Left renal pelvis (tissue), 4 donors: Measurements from ENCODE around the gene CYLD. TPM values are rescaled to one million over a fixed set of nuclear protein-coding genes. Genes with fewer than 3 reads are reported as not detected.

ENCODE experiments used
- DNase-seq, 4 donors: peaks; one replicate each; pipeline ENCODE4 v3.0.0-alpha.2; 2013; ENCODE audit warnings: low read depth in 4 of 4, low spot score in 3 of 4
- polyA plus RNA-seq, 4 donors: library from polyadenylated mRNA; unstranded; fragments of 120-200 nt; gene quantifications; one replicate each; pipeline ENCODE4 v1.2.1, GENCODE V29; 2013; ENCODE audit not compliant: insufficient read length in 4 of 4

CYLD gene
- polyA plus RNA-seq, 4 donors: 24.9 to 29.5 (median 26.8) TPM

- DNase-seq: no peak
Observed at GRCh38 chr16:50709980-50710379, 31.9 kb upstream of the CYLD start.

GRCh38 chr16:50711040-50711439 lies 30.8 kb upstream of the CYLD start:
- no peak for DNase-seq

- no peak for DNase-seq
Observed at GRCh38 chr16:50711862-50712559, 29.9 kb upstream of the CYLD start.

- DNase-seq: no peak
Observed at GRCh38 chr16:50712560-50712898, 29.4 kb upstream of the CYLD start.

GRCh38 chr16:50712956-50713355 lies 28.9 kb upstream of the CYLD start:
- no peak for DNase-seq

GRCh38 chr16:50717091-50717490 lies 24.8 kb upstream of the CYLD start:
- no peak for DNase-seq

- no peak for DNase-seq
Observed at GRCh38 chr16:50717494-50717893, 24.4 kb upstream of the CYLD start.

GRCh38 chr16:50718061-50718760 lies 23.7 kb upstream of the CYLD start:
- DNase-seq: no peak

GRCh38 chr16:50718761-50719400 lies 23.0 kb upstream of the CYLD start:
- DNase-seq: no peak

- DNase-seq: no peak
Observed at GRCh38 chr16:50719401-50720337, 22.2 kb upstream of the CYLD start.

GRCh38 chr16:50721549-50722404 lies 20.1 kb upstream of the CYLD start:
- DNase-seq: no peak

- no peak for DNase-seq
Observed at GRCh38 chr16:50722405-50722737, 19.5 kb upstream of the CYLD start.

GRCh38 chr16:50722960-50723359 lies 18.9 kb upstream of the CYLD start:
- DNase-seq: no peak

GRCh38 chr16:50724306-50724705 lies 17.6 kb upstream of the CYLD start:
- no peak for DNase-seq

GRCh38 chr16:50731130-50731988 lies 10.5 kb upstream of the CYLD start:
- DNase-seq: no peak

- no peak for DNase-seq
Observed at GRCh38 chr16:50731989-50732832, 9.7 kb upstream of the CYLD start.

GRCh38 chr16:50733468-50733867 lies 8.4 kb upstream of the CYLD start:
- no peak for DNase-seq

- no peak for DNase-seq
Observed at GRCh38 chr16:50735629-50736122, 6.2 kb upstream of the CYLD start.
